ENCODE data around the gene SNHG17. TPM values are rescaled to one million over a fixed set of nuclear protein-coding genes. Genes with fewer than 3 reads are reported as not detected.
A peak's percentile ranks its signal among the peaks of the same experiment; 100 is the strongest.

Gene SNHG17
- total RNA-seq, 2 donors from 2014 or later = 8.9 to 38.9 TPM

GRCh38 chr20:38450412-38450975, 15.4 kb upstream of the SNHG17 start:
- TF ChIP-seq, protein P1, sequence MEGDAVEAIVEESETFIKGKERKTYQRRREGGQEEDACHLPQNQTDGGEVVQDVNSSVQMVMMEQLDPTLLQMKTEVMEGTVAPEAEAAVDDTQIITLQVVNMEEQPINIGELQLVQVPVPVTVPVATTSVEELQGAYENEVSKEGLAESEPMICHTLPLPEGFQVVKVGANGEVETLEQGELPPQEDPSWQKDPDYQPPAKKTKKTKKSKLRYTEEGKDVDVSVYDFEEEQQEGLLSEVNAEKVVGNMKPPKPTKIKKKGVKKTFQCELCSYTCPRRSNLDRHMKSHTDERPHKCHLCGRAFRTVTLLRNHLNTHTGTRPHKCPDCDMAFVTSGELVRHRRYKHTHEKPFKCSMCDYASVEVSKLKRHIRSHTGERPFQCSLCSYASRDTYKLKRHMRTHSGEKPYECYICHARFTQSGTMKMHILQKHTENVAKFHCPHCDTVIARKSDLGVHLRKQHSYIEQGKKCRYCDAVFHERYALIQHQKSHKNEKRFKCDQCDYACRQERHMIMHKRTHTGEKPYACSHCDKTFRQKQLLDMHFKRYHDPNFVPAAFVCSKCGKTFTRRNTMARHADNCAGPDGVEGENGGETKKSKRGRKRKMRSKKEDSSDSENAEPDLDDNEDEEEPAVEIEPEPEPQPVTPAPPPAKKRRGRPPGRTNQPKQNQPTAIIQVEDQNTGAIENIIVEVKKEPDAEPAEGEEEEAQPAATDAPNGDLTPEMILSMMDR (IDR thresholded peaks at IDR 0.05) = no peak
- H3K9me3 ChIP-seq = no peaks in the 10 kb centered on the region
- peaks cover 12% of the 10 kb centered on the region for H3K36me3 ChIP-seq
- DNase-seq (ENCODE audit: low spot score) (no peak), ATAC-seq (ENCODE audit: insufficient number of reproducible peaks, low FRiP score, low read depth) (no peak)
- H3K4me1 ChIP-seq (ENCODE audit: control insufficient read depth in 1 of 2, low read depth in 2 of 2) = peaks cover 8 to 9% of the 10 kb centered on the region in 2 donors
- H3K27me3 ChIP-seq (replicated peaks; ENCODE audit: insufficient read depth) = no peaks in the 10 kb centered on the region
- H3K27ac ChIP-seq = no peak overlapping the region
- no peak overlapping the region for H3K4me3 ChIP-seq

DNA sequence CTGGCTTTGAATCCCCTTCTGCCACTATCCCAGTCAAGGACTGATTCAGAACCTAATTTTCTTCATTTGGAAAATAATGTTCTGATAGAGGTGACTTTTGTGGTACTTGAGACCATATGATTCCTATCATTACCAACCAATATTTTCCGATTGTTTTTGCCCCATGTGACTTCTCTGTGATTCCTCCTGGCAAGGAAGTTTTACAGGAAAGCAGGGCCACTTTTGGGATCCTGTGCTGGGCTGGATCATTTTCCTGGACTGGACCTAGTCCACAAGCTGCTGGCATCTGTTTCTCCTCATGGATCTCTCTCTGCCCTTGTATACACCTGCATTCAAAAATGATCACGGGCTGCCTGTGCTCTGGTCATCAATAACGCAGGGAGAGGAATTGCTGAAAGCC, 13.9 kb upstream of the SNHG17 start:
- H3K4me1 ChIP-seq (ENCODE audit: control insufficient read depth in 1 of 2, low read depth in 2 of 2) = peaks cover 8 to 9% of the 10 kb centered on the region in 2 donors
- H3K27ac ChIP-seq = no peak overlapping the region
- peaks cover 12% of the 10 kb centered on the region for H3K36me3 ChIP-seq
- DNase-seq (ENCODE audit: low spot score) = no peak
- no peaks in the 10 kb centered on the region for H3K27me3 ChIP-seq (replicated peaks; ENCODE audit: insufficient read depth)
- no peak overlapping the region for H3K4me3 ChIP-seq
- H3K9me3 ChIP-seq = no peaks in the 10 kb centered on the region
- no peak for ATAC-seq (ENCODE audit: insufficient number of reproducible peaks, low FRiP score, low read depth)
- TF ChIP-seq, protein P1 (IDR thresholded peaks at IDR 0.05) = no peak

GRCh38 chr20:38447931-38448675, 13.0 kb upstream of the SNHG17 start:
- H3K27me3 ChIP-seq (replicated peaks; ENCODE audit: insufficient read depth) = no peaks in the 10 kb centered on the region
- TF ChIP-seq, protein P1 (IDR thresholded peaks at IDR 0.05) = no peak
- H3K36me3 ChIP-seq = peaks cover 12% of the 10 kb centered on the region
- H3K4me1 ChIP-seq (ENCODE audit: control insufficient read depth in 1 of 2, low read depth in 2 of 2) = peaks cover 8 to 9% of the 10 kb centered on the region in 2 donors
- H3K27ac ChIP-seq = no peak overlapping the region
- DNase-seq (ENCODE audit: low spot score) = no peak
- H3K9me3 ChIP-seq = no peaks in the 10 kb centered on the region
- ATAC-seq (ENCODE audit: insufficient number of reproducible peaks, low FRiP score, low read depth) = no peak
- H3K4me3 ChIP-seq = no peak overlapping the region

GRCh38 chr20:38447251-38447661, 12.1 kb upstream of the SNHG17 start:
- TF ChIP-seq, protein P1 (IDR thresholded peaks at IDR 0.05) = no peak
- no peak for ATAC-seq (ENCODE audit: insufficient number of reproducible peaks, low FRiP score, low read depth)
- no peaks in the 10 kb centered on the region for H3K9me3 ChIP-seq

DNA sequence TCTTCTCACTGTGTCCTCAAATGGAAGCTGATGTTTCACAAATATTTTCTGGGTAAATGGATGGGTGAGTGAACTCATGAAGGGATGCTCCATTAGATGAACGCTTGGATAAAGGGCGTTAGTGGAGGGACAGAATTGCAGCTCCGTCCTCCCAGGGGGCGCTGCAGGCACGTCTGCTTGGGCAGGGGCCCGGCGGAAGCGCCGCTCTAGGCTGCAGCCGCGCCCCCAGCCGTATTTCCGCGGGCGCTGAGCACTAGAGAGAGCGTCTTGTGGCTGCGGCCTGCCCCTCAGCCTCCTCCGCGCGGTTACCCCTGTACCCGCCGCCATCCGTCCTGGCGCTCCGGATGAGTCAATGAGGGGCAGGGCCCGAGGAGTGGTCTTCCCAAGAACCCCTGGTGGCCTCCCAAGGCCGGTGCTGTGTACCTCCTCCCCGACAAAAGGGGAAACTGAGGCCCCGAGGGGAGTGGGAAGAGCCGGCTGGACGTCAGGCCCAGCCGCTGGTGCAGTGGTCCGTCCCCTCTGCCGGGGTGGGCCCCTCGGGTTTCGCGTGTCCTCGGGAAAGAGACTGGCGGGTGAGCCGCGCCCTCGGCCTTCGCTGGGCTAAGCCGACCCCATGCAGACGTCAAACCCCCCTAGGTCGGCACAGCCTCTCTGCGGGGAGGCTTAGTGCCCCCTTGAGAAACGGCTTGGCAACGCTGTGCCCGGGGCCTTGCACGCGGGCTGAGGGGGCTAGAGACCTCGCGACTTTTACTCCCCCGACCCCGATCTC, 11.5 kb upstream of the SNHG17 start:
- DNase-seq (ENCODE audit: low spot score) = peak; percentile 39
- H3K27ac ChIP-seq = peak overlapping the region; percentile 72 to 77
- peaks cover 8 to 9% of the 10 kb centered on the region in 2 donors for H3K4me1 ChIP-seq (ENCODE audit: control insufficient read depth in 1 of 2, low read depth in 2 of 2)
- H3K27me3 ChIP-seq (replicated peaks; ENCODE audit: insufficient read depth) = no peaks in the 10 kb centered on the region
- peak; percentile 69 for ATAC-seq (ENCODE audit: insufficient number of reproducible peaks, low FRiP score, low read depth)
- TF ChIP-seq, protein P1 (IDR thresholded peaks at IDR 0.05) = peak; percentile 87
- H3K36me3 ChIP-seq = peaks cover 12% of the 10 kb centered on the region
- no peaks in the 10 kb centered on the region for H3K9me3 ChIP-seq
- peak overlapping the region; percentile 84 for H3K4me3 ChIP-seq

More at GRCh38 chr20:38447251-38447661, 12.1 kb upstream of the SNHG17 start:
- H3K27ac ChIP-seq = peak overlapping the region; percentile 72 to 77
- DNase-seq (ENCODE audit: low spot score) = no peak
- H3K4me1 ChIP-seq (ENCODE audit: control insufficient read depth in 1 of 2, low read depth in 2 of 2) = peaks cover 8 to 9% of the 10 kb centered on the region in 2 donors
- peaks cover 12% of the 10 kb centered on the region for H3K36me3 ChIP-seq
- peak overlapping the region; percentile 84 for H3K4me3 ChIP-seq
- H3K27me3 ChIP-seq (replicated peaks; ENCODE audit: insufficient read depth) = no peaks in the 10 kb centered on the region

Data from thoracic aorta (tissue), 2 donors.